ENCODE data around the gene FAM98B. TPM values are rescaled to one million over a fixed set of nuclear protein-coding genes. Genes with fewer than 3 reads are reported as not detected.

Gene FAM98B
- total and polyA plus RNA-seq, 9 of the 15 experiments (the other 6 are each of a cell fraction or from before 2014, with no cell fraction given): 3.1 to 42.0 (median 9.4) TPM

DNA sequence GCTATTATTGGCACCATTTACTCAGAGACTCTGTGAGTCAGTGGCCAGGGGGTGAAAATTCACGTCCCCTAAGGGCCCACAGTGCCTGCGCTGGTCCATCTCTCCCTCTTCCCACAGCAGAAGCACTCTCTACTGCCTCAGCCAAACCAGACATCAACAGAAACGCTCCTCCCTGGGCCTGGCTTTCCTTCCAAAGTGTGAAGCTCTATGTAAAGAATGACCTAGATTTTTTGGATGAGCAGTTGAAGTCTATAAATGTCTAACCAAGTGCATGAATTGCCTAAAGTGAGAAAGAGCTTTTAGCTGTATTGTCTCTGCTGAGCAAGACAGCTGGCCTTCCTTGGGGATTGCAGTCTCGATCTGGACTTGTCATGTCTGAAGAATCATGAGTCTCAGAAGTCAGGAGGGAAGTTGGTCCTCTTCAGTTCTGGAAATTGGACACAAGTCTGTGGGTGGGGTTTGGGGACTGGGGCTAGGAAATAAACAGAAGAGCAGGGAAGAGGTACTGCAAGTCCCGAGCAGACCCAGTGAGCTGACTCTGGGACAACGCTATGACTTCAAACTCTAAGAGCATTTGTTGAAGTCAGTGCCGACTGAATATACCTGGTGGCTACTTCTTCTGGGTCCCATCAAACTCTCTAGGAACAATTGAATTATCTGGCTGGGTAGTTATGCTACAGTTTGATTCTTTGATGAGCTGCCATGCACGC is 81.7 kb downstream of the FAM98B start:
- Histone ChIP-seq H3K9me1 (ENCODE audit: control insufficient read depth, insufficient read depth, low read length) (no peaks in the 10 kb centered on the region), H3K4me3 (no peak overlapping the region), H3K4me1 (replicated peaks in 1 of 2; ENCODE audit: control insufficient read depth in 2 of 2, insufficient read depth in 2 of 2, low read length in 2 of 2) (peaks cover 0 to 3% of the 10 kb centered on the region in 2 experiments; a peak in 2 of 5 replicates), H3K9me3 (replicated peaks; ENCODE audit: control insufficient read depth, insufficient read depth, low read depth, low read length) (no peaks in the 10 kb centered on the region), H3K27ac (ENCODE audit: extremely low read depth, low read depth, low read length) (no peak overlapping the region), H3K36me3 (ENCODE audit: control insufficient read depth, insufficient read depth, low read length) (no peaks in the 10 kb centered on the region), H3K27me3 (ENCODE audit: control insufficient read depth in 2 of 2, insufficient read depth in 2 of 2, low read length in 2 of 2) (no peaks in the 10 kb centered on the region), H4K20me1 (replicated peaks; ENCODE audit: control insufficient read depth, insufficient read depth, low read length) (no peaks in the 10 kb centered on the region), H3K9ac (ENCODE audit: insufficient read depth in 1 of 2, low read depth in 2 of 2, low read length in 2 of 2) (no peak overlapping the region), H3K4me2 (ENCODE audit: insufficient read depth, low read length) (no peak overlapping the region), H2AFZ (ENCODE audit: low read depth, low read length) (no peak overlapping the region), H3K79me2 (ENCODE audit: control insufficient read depth, insufficient read depth, low read length) (no peaks in the 10 kb centered on the region)
- 5% methylated on average over 7 of the region's 8 CpGs for WGBS (ENCODE audit: insufficient coverage, low coverage, missing lambda C conversion rate)
- no TSS peak for BruUV-seq (replicated peaks)
- ChIA-PET POLR2A (interaction anchor here (1.6 kb wide), 1 partner anchor 23 kb away, joined by 3 read pairs; no protein-coding TSS in a partner anchor), CTCF (ENCODE audit: low intra/inter-chr PET ratio) (no interaction called here)
- intact Hi-C loops (cut with micrococcal nuclease) (no loop called here), in situ Hi-C loops (cut with MboI) (no loop called here)
- FAIRE-seq (no peak), ATAC-seq (no peak), DNase-seq (ENCODE audit: extremely low read depth in 1 of 4, low spot score in 3 of 4) (no peak)
- TF ChIP-seq ZNF407 (IDR thresholded peaks at IDR 0.05; ENCODE audit: low read depth) (no peak), HMG20A (CRISPR knock-in tag; conservative IDR thresholded peaks at IDR 0.05) (no peak), MLLT1 (IDR thresholded peaks at IDR 0.05) (no peak), SMAD4 (CRISPR knock-in tag; conservative IDR thresholded peaks at IDR 0.05) (no peak)
- TF ChIP-seq, protein P1, sequence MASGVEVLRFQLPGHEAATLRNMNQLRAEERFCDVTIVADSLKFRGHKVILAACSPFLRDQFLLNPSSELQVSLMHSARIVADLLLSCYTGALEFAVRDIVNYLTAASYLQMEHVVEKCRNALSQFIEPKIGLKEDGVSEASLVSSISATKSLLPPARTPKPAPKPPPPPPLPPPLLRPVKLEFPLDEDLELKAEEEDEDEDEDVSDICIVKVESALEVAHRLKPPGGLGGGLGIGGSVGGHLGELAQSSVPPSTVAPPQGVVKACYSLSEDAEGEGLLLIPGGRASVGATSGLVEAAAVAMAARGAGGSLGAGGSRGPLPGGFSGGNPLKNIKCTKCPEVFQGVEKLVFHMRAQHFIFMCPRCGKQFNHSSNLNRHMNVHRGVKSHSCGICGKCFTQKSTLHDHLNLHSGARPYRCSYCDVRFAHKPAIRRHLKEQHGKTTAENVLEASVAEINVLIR (CRISPR knock-in tag; IDR thresholded peaks at IDR 0.05): no peak
